GM12874 (cell line): ENCODE measurements around the gene KCTD15.

Experiments used
- TF ChIP-seq, protein P1 (sequence below): IDR thresholded peaks from 2 replicates; pipeline ENCODE4 v1.5.1; 2011; ENCODE audit warnings: low read depth, mild to moderate bottlenecking, control low read depth, low read length, moderate library complexity; ENCODE audit not compliant: insufficient read depth

The KCTD15 gene

DNA sequence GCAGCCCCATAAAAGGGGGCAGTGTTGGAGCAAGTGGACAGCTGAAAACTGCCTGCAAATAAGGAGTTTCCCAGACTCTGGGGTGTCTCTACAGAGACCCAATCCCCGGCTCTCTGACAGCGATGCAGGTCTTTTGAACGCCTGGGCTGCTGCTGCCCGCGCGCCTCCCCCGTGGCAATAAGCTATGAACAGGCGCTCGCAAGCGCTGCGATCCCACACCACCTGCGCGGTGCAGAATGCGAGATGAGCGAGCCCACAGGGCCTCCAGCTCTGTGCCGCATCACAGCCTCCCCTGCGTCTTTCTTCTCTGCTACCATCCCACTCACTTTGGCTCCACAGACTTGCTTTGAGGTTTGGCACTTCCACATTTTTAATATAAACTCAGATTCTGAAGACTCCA is 62.3 kb downstream of the KCTD15 start:
- TF ChIP-seq, protein P1, sequence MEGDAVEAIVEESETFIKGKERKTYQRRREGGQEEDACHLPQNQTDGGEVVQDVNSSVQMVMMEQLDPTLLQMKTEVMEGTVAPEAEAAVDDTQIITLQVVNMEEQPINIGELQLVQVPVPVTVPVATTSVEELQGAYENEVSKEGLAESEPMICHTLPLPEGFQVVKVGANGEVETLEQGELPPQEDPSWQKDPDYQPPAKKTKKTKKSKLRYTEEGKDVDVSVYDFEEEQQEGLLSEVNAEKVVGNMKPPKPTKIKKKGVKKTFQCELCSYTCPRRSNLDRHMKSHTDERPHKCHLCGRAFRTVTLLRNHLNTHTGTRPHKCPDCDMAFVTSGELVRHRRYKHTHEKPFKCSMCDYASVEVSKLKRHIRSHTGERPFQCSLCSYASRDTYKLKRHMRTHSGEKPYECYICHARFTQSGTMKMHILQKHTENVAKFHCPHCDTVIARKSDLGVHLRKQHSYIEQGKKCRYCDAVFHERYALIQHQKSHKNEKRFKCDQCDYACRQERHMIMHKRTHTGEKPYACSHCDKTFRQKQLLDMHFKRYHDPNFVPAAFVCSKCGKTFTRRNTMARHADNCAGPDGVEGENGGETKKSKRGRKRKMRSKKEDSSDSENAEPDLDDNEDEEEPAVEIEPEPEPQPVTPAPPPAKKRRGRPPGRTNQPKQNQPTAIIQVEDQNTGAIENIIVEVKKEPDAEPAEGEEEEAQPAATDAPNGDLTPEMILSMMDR = no peak

DNA sequence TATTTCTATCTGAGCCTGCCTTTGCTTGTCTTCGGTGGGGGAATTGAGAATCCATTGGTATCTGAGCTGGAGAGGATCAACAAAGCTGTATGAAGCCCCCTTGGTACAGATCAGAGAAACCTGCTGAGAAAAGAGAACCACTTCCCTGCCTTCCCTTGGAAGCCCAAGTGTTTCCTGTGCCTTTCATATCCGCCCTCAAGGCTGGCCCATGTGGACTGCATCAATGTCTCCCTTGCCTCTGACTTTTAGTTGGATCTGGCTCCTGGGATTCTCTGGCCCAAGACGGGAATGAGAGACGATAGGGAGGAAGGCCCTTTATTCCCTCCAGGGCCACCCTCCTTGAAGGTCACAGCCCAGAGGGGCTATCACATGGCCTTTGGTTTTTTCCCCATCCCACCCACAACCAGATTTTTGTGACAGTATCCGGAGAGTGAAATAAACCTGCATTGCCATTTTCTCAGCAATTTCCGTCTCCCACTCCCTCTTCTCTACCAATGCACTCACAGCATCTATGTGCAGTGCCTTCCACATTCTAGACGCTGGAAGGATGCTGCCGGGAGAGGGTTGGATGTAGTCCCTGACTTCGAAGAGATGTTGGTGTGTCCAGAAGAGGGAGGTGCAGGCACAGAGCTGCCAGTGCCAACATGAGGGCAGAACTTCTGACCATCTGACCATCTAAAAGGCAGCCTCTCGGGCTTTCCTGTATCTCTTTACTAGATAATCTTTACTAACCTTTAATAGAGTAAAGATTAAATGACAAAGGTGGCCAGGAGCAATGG is 63.8 kb downstream of the KCTD15 start:
- TF ChIP-seq, protein P1 = no peak

DNA sequence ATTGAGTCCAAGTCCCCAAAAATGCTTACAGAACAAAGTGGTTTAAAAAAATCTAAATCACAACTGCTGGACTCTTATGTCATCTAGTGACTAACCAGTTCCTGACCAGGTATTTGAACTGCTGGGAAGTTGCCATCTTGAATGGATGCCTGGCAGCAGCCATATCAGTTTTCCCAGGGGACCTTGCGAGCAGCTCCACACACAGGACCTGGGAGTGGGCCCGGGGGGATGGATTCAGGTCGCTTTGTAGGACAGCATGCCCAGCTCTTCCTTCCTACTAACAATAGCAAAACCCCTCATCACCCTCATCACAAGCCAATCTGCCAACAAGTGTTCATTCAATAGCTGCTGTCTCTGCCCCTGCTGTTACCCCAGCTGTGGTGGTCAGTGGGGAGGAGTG is 65.3 kb downstream of the KCTD15 start:
- TF ChIP-seq, protein P1 = no peak

DNA sequence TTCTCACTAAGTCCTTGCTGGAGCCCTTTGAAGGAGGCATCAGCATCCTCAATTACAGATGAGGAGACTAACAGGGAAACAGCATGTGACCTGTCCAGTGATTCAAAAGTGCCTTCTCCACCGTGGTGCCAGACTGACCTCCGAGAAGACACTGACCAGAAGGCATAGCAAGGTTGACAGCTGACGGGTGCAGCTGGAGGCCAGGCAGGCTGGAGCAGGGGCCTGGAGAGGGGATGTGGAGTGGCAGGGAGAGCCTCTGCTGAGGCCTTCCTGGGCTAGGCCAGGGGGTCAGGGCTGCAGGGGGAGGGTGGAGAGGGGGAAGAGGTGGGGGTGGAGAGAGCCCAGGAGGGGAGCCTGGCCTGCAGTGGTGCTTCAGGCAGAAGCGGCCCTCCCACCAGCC is 66.3 kb downstream of the KCTD15 start:
- TF ChIP-seq, protein P1 = no peak

DNA sequence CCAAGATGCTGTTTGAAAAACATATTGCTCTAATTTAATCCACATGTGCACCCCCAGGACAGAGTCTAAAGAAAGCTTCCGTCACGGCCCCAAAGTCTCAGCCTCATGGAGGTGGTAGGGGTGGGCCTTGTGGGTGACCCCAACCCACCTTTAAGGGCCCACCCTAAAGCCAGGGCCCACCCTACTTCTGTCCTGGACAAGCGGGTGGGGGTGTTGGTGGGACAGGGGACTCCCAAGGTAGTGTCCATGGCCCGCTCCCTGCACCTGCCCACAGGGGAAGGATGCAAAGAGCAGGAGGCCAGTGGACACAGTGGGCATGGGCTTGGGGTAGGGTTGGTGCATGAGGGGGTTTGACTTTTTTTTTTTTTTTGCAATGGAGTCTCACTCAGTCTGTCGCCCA is 66.8 kb downstream of the KCTD15 start:
- TF ChIP-seq, protein P1 = no peak

DNA sequence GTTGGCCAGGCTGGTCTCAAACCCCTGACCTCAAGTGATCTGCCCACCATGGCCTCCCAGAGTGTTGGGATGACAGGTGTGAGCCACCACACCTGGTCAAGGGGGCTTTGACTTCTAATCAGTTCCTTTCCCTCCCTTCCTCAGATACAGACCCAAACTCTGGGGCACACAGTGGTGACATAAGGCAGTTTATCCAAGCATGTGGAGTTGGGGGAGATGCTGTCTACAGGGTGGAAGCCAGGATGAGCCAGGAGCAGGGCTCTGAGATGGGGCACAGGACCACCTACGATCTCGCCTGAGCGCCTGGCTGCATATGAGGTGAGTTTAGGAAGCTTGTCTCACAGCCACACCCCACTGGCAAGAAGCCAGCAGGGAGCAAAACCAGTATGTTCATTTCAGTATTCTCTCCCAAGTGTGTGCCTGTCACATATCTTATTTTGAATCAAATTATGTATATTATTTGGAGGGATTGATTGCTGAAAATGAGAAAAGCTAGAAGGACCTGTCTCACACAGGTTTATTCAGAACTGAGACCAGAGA is 67.7 kb downstream of the KCTD15 start:
- TF ChIP-seq, protein P1 = no peak

DNA sequence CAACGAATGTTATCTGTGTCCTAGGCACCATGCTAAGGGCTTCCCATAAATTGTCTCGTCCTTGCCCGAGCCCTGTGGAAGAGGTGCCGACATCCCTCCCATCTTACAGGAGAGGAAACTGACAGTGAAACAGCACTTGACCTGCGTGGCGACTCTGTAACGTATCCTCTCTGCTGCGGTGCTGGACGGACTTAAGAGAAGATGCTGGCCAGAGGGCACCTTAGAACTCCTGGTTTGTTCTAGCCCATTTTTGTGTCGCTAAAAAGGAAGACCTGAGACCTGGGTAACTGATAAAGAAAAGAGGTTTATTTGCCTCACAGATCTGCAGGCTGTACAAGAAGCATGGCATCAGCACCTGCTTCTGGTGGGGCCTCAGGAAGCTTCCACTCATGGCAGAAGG is 68.6 kb downstream of the KCTD15 start:
- TF ChIP-seq, protein P1 = no peak
